Measurements from ENCODE around the gene ZFYVE21. TPM values are rescaled to one million over a fixed set of nuclear protein-coding genes. Genes with fewer than 3 reads are reported as not detected.

ZFYVE21 gene
- total and polyA plus RNA-seq, 2 experiments from 2014 or later = 39.4 to 55.2 TPM

DNA sequence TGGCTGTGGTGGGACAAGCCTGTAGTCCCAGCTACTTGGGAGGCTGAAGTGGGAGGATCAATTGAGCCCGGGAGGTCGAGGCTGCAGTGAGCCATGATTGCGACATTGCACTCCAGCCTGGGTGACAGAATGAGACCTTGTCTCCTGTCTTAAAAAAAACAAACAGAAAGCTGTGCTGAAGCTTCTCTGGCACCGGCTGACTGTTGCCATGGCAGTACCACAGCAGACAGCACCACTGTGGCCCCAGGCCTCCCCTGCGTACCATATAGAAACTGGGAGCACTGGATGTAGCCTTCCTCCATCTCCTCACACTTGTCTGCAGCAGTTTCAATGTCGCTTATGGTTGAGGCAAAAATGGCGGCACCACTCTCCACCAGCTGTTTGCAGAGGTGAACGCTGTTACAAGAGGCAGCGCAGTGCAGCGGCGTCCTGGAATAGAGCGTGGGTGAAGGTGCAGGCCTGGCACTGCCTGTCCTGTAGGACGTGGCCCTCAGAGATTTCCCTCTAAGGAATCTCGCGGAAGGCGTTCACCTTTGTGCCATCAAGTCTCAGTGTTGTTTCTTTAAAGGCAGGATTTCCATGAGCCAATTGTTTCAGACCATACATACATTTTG is 21.9 kb downstream of the ZFYVE21 start:
- Histone ChIP-seq H3K36me3 (replicated peaks; ENCODE audit: insufficient read depth, low read depth) (no peaks in the 10 kb centered on the region), H3K4me3 (no peak overlapping the region)
- WGBS (ENCODE audit: low lambda C conversion rate, missing lambda C conversion rate) = 95% methylated on average over 16 of the region's 16 CpGs

DNA sequence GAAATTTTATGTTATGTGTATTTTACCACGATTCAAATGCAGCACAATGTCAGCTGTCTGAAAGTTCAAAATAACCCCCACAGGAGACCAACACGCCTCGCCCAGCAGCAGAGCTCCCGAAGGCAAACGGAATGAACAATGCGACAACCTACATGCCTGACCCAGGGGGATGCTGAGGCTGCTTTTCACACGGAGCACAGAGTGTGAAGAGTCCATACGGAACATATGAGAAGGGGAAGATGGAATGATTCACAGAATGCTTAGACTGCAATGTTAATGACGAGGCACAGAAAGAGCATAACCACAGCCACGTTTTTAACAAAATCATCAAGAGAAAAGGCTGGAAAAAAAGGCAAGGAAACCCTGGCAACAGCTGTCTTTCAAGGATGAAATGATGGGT is 22.6 kb downstream of the ZFYVE21 start:
- Histone ChIP-seq H2AFZ (no peak overlapping the region), H4K20me1 (ENCODE audit: insufficient read depth, poor library complexity, severe bottlenecking) (no peaks in the 10 kb centered on the region), H3K9me2 (replicated peaks; ENCODE audit: insufficient read depth) (no peaks in the 10 kb centered on the region), H3K27ac (no peak overlapping the region), H3K4me1 (ENCODE audit: insufficient read depth) (no peaks in the 10 kb centered on the region), H3K4me3 (no peak overlapping the region), H3K9me3 (ENCODE audit: low read depth) (no peaks in the 10 kb centered on the region), H3K4me2 (no peak overlapping the region), H3K27me3 (no peaks in the 10 kb centered on the region), H3K36me3 (replicated peaks; ENCODE audit: insufficient read depth, low read depth) (no peaks in the 10 kb centered on the region), H3K79me2 (no peaks in the 10 kb centered on the region)
- DNase-seq (ENCODE audit: low spot score) = no peak
- TF ChIP-seq EZH2 (IDR thresholded peaks at IDR 0.05; ENCODE audit: borderline replicate concordance) = no peak
- TF ChIP-seq, protein P1, sequence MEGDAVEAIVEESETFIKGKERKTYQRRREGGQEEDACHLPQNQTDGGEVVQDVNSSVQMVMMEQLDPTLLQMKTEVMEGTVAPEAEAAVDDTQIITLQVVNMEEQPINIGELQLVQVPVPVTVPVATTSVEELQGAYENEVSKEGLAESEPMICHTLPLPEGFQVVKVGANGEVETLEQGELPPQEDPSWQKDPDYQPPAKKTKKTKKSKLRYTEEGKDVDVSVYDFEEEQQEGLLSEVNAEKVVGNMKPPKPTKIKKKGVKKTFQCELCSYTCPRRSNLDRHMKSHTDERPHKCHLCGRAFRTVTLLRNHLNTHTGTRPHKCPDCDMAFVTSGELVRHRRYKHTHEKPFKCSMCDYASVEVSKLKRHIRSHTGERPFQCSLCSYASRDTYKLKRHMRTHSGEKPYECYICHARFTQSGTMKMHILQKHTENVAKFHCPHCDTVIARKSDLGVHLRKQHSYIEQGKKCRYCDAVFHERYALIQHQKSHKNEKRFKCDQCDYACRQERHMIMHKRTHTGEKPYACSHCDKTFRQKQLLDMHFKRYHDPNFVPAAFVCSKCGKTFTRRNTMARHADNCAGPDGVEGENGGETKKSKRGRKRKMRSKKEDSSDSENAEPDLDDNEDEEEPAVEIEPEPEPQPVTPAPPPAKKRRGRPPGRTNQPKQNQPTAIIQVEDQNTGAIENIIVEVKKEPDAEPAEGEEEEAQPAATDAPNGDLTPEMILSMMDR (IDR thresholded peaks at IDR 0.05; ENCODE audit: poor library complexity) = no peak
- no peak for TF ChIP-seq EZH2phosphoT487 (IDR thresholded peaks at IDR 0.05; ENCODE audit: low read depth, severe bottlenecking, unreplicated experiment)
- WGBS (ENCODE audit: low lambda C conversion rate, missing lambda C conversion rate) = 90% methylated on average over 10 of the region's 10 CpGs

More for the DNA sequence above, 21.9 kb downstream of the ZFYVE21 start:
- no peaks in the 10 kb centered on the region for H3K4me1 ChIP-seq (ENCODE audit: insufficient read depth)
- no peaks in the 10 kb centered on the region for H3K9me3 ChIP-seq (ENCODE audit: low read depth)
- no peak overlapping the region for H3K27ac ChIP-seq
- no peaks in the 10 kb centered on the region for H3K9me2 ChIP-seq (replicated peaks; ENCODE audit: insufficient read depth)
- DNase-seq (ENCODE audit: low spot score) = no peak
- no peak overlapping the region for H3K4me2 ChIP-seq
- TF ChIP-seq EZH2 (IDR thresholded peaks at IDR 0.05; ENCODE audit: borderline replicate concordance) (no peak), EZH2phosphoT487 (IDR thresholded peaks at IDR 0.05; ENCODE audit: low read depth, severe bottlenecking, unreplicated experiment) (no peak)
- TF ChIP-seq, protein P1 (IDR thresholded peaks at IDR 0.05; ENCODE audit: poor library complexity) = no peak
- H3K27me3 ChIP-seq = no peaks in the 10 kb centered on the region
- H3K79me2 ChIP-seq = no peaks in the 10 kb centered on the region
- H2AFZ ChIP-seq = no peak overlapping the region
- no peaks in the 10 kb centered on the region for H4K20me1 ChIP-seq (ENCODE audit: insufficient read depth, poor library complexity, severe bottlenecking)

DNA sequence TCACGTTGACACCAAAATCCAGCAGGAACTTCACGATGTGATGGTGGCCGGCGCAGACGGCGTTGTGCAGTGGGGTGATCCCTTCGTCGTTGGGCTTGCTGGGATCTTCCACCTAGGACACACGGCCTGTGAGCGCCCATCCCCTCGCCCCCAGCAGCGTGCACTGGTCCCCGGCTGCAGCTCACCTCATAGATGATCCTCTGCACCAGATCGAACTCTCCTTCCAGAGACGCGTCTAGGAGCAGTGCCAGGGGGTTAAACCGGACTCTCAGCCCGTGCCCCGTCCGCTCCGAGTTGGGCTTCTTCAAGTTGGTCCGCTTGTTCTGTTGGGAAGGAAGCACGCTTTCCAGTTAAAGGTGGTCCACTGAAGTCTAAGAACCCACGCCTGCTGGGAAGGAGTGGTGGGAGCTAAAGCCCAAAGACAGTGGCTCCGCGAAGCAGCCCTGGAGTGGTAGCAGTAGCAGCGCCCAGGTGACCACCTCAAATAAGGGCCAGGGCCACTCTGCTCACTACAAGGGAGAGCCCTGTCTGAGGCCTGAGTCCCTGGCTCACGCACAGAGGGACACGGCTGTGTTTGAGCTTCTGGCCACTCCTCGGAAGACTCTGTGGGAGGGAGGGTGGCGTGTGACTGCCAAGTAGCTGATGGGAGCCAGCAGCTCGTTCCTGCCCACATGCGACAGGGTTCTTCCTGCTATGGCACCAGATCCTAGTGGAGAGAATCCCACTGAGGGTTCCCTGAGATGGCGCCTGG is 23.3 kb downstream of the ZFYVE21 start:
- Histone ChIP-seq H4K20me1 (ENCODE audit: insufficient read depth, poor library complexity, severe bottlenecking) (no peaks in the 10 kb centered on the region), H3K9me3 (ENCODE audit: low read depth) (no peaks in the 10 kb centered on the region), H2AFZ (no peak overlapping the region), H3K79me2 (no peaks in the 10 kb centered on the region), H3K4me1 (ENCODE audit: insufficient read depth) (no peaks in the 10 kb centered on the region), H3K9me2 (replicated peaks; ENCODE audit: insufficient read depth) (no peaks in the 10 kb centered on the region), H3K27me3 (no peaks in the 10 kb centered on the region), H3K27ac (no peak overlapping the region), H3K4me2 (no peak overlapping the region), H3K36me3 (replicated peaks; ENCODE audit: insufficient read depth, low read depth) (no peaks in the 10 kb centered on the region), H3K4me3 (no peak overlapping the region)
- WGBS (ENCODE audit: low lambda C conversion rate, missing lambda C conversion rate) = 97% methylated on average over 34 of the region's 34 CpGs
- DNase-seq (ENCODE audit: low spot score) = no peak
- TF ChIP-seq EZH2phosphoT487 (IDR thresholded peaks at IDR 0.05; ENCODE audit: low read depth, severe bottlenecking, unreplicated experiment) (no peak), EZH2 (IDR thresholded peaks at IDR 0.05; ENCODE audit: borderline replicate concordance) (no peak)
- TF ChIP-seq, protein P1 (IDR thresholded peaks at IDR 0.05; ENCODE audit: poor library complexity) = no peak

Measured in hepatocyte (in vitro differentiated cells).